IMR-90 (cell line): ENCODE data around the gene CFAP97D1. TPM values are rescaled to one million over a fixed set of nuclear protein-coding genes. Genes with fewer than 3 reads are reported as not detected.

Source experiments
- ATAC-seq: fragments of 200-7000 bp; cut with Tn5 transposase; 2 replicates; pipeline ENCODE4 v1.9.1; 2020; ENCODE audit warnings: low read depth, mild to moderate bottlenecking, moderate library complexity
- BruUV-seq: library from RNA; stranded (reverse); fragments of 400-500 nt; replicated peaks from 2 replicates; lab custom pipeline; 2021; lab: Mats Ljungman, UMichigan
- CTCF ChIA-PET: fragments of 300-600 bp; formaldehyde crosslinking; extraction: SDS; loops from one replicate; lab custom pipeline; 2021; ENCODE audit warnings: antibody characterized with exemption; lab: Yijun Ruan, JAX
- POLR2A ChIA-PET: fragments of 300-600 bp; sonication (Branson Sonifier 250); formaldehyde crosslinking; loops from one replicate; lab custom pipeline; 2022; ENCODE audit warnings: antibody characterized with exemption; ENCODE audit not compliant: unreplicated experiment; lab: Charles Lee
- DNase-seq: peaks from one replicate; pipeline ENCODE4 v3.0.0; 2013
- H2AFZ ChIP-seq: replicated peaks from 2 replicates; pipeline ENCODE3; 2013; ENCODE audit warnings: low read length, mild to moderate bottlenecking; ENCODE audit not compliant: poor library complexity
- H2AK5ac ChIP-seq: 2 replicates; pipeline ENCODE4 v1.6.1; 2013; ENCODE audit warnings: low read depth, low read length, inconsistent platforms
- H2AK9ac ChIP-seq: replicated peaks from 2 replicates; pipeline ENCODE3; 2013; ENCODE audit warnings: mild to moderate bottlenecking, low read depth, low read length, moderate library complexity; ENCODE audit not compliant: poor library complexity
- H2BK120ac ChIP-seq: 2 replicates; pipeline ENCODE4 v1.6.1; 2013; ENCODE audit warnings: low read depth, low read length, inconsistent platforms
- H2BK15ac ChIP-seq: 3 replicates; pipeline ENCODE4 v1.6.1; 2013; ENCODE audit warnings: low read depth, low read length, inconsistent platforms
- H2BK20ac ChIP-seq: 2 replicates; pipeline ENCODE4 v1.6.1; 2013; ENCODE audit warnings: low read depth, mild to moderate bottlenecking, inconsistent platforms, low read length, moderate library complexity
- H2BK5ac ChIP-seq: 2 replicates; pipeline ENCODE4 v1.6.1; 2013; ENCODE audit warnings: mild to moderate bottlenecking, low read depth, low read length, inconsistent platforms; ENCODE audit not compliant: poor library complexity, severe bottlenecking
- H3K14ac ChIP-seq: replicated peaks from 2 replicates; pipeline ENCODE4 v1.6.1; 2013; ENCODE audit warnings: low read depth, low read length, inconsistent platforms
- H3K18ac ChIP-seq: 2 replicates; pipeline ENCODE4 v1.6.1; 2013; ENCODE audit warnings: low read depth, low read length, control low read depth
- H3K23ac ChIP-seq: 2 replicates; pipeline ENCODE4 v1.6.1; 2013; ENCODE audit warnings: low read depth, low read length, inconsistent platforms
- H3K27ac ChIP-seq: 2 replicates; pipeline ENCODE4 v1.5.1; 2013; ENCODE audit warnings: mild to moderate bottlenecking, control low read depth, low read length; ENCODE audit not compliant: insufficient read depth
- H3K27me3 ChIP-seq: 2 replicates; pipeline ENCODE4 v1.6.1; 2013; ENCODE audit warnings: low read length; ENCODE audit not compliant: control insufficient read depth, insufficient read depth
- H3K36me3 ChIP-seq: 2 replicates; pipeline ENCODE4 v1.6.1; 2013; ENCODE audit warnings: low read length, mixed read lengths; ENCODE audit not compliant: control insufficient read depth, insufficient read depth
- H3K4ac ChIP-seq: 2 replicates; pipeline ENCODE4 v1.6.1; 2013; ENCODE audit warnings: low read depth, low read length, inconsistent platforms
- H3K4me1 ChIP-seq: 2 replicates; pipeline ENCODE4 v1.6.1; 2013; ENCODE audit warnings: low read length, mixed read lengths; ENCODE audit not compliant: control insufficient read depth, insufficient read depth
- H3K4me2 ChIP-seq: 2 replicates; pipeline ENCODE4 v1.6.1; 2013; ENCODE audit warnings: low read depth, mild to moderate bottlenecking, control low read depth, low read length, moderate library complexity
- H3K4me3 ChIP-seq: 2 replicates; pipeline ENCODE4 v1.5.1; 2013; ENCODE audit warnings: low read depth, mild to moderate bottlenecking, control low read depth, low read length, moderate library complexity; ENCODE audit not compliant: insufficient read depth
- H3K56ac ChIP-seq: 2 replicates; pipeline ENCODE4 v1.6.1; 2013; ENCODE audit warnings: low read length, inconsistent platforms; ENCODE audit not compliant: insufficient read depth; ENCODE audit errors: extremely low read depth
- H3K79me1 ChIP-seq, 2 experiments: 2 replicates each; pipeline ENCODE4 v1.6.1; 2013; ENCODE audit warnings: low read length in 2 of 2, inconsistent platforms in 1 of 2, low read depth in 1 of 2
- H3K9ac ChIP-seq: 2 replicates; pipeline ENCODE4 v1.6.1; 2013; ENCODE audit warnings: low read depth, low read length, control low read depth
- H3K9me1 ChIP-seq: 2 replicates; pipeline ENCODE4 v1.6.1; 2013; ENCODE audit warnings: low read length, inconsistent platforms; ENCODE audit not compliant: insufficient read depth
- H3K9me3 ChIP-seq: 2 replicates; pipeline ENCODE4 v1.6.1; 2013; ENCODE audit warnings: low read length; ENCODE audit not compliant: control insufficient read depth, insufficient read depth
- H4K20me1 ChIP-seq: 2 replicates; pipeline ENCODE4 v1.6.1; 2013; ENCODE audit warnings: low read length, inconsistent platforms; ENCODE audit not compliant: insufficient read depth
- H4K5ac ChIP-seq: 2 replicates; pipeline ENCODE4 v1.6.1; 2013; ENCODE audit warnings: mild to moderate bottlenecking, low read depth, low read length, control low read depth
- H4K8ac ChIP-seq, 2 experiments: 2 replicates each; pipeline ENCODE4 v1.6.1; 2013; ENCODE audit warnings: low read depth in 2 of 2, low read length in 2 of 2, control low read depth in 1 of 2, inconsistent platforms in 1 of 2
- H4K91ac ChIP-seq: 2 replicates; pipeline ENCODE4 v1.6.1; 2013; ENCODE audit warnings: low read depth, low read length, inconsistent platforms; ENCODE audit not compliant: insufficient read depth
- BHLHE40 ChIP-seq: fragments of 150-350 bp; IDR thresholded peaks from 2 replicates; pipeline ENCODE4 v1.6.1; 2016; ENCODE audit warnings: mild to moderate bottlenecking, low read depth, low read length
- CEBPB ChIP-seq: IDR thresholded peaks from 2 replicates; pipeline ENCODE4 v1.6.1; 2012; ENCODE audit warnings: low read depth, low read length, improper control_type of control experiment
- CHD1 ChIP-seq: IDR thresholded peaks from 2 replicates; pipeline ENCODE4 v1.6.1; 2012; ENCODE audit warnings: low read depth, low read length, improper control_type of control experiment
- MAFK ChIP-seq: IDR thresholded peaks from 2 replicates; pipeline ENCODE4 v1.6.1; 2012; ENCODE audit warnings: low read depth, low read length, improper control_type of control experiment
- MAZ ChIP-seq: IDR thresholded peaks from 2 replicates; pipeline ENCODE4 v1.6.1; 2012; ENCODE audit warnings: low read depth, mild to moderate bottlenecking, low read length, improper control_type of control experiment, moderate library complexity, borderline replicate concordance
- MXI1 ChIP-seq: IDR thresholded peaks from 2 replicates; pipeline ENCODE4 v1.6.1; 2012; ENCODE audit warnings: low read depth, mild to moderate bottlenecking, low read length, moderate library complexity, borderline replicate concordance
- NFE2L2 ChIP-seq: fragments of 150-350 bp; IDR thresholded peaks from 2 replicates; pipeline ENCODE4 v1.6.1; 2016; ENCODE audit warnings: low read depth, mild to moderate bottlenecking, low read length
- POLR2A ChIP-seq: IDR thresholded peaks from 2 replicates; pipeline ENCODE4 v1.6.1; 2012; ENCODE audit warnings: mild to moderate bottlenecking, low read depth, low read length
- RAD21 ChIP-seq: IDR thresholded peaks from 2 replicates; pipeline ENCODE4 v1.6.1; 2012; ENCODE audit warnings: low read length, improper control_type of control experiment
- RCOR1 ChIP-seq: IDR thresholded peaks from 2 replicates; pipeline ENCODE4 v1.6.1; 2012; ENCODE audit warnings: mild to moderate bottlenecking, low read length, improper control_type of control experiment; ENCODE audit not compliant: insufficient replicate concordance
- RFX5 ChIP-seq: IDR thresholded peaks from 2 replicates; pipeline ENCODE4 v1.8.0; 2012; ENCODE audit warnings: low read depth, mild to moderate bottlenecking, low read length, moderate library complexity
- SMC3 ChIP-seq: fragments of 150-350 bp; IDR thresholded peaks from 2 replicates; pipeline ENCODE4 v1.6.1; 2016; ENCODE audit warnings: low read depth, mild to moderate bottlenecking, antibody characterized with exemption, low read length, moderate library complexity
- USF2 ChIP-seq: fragments of 150-350 bp; IDR thresholded peaks from 2 replicates; pipeline ENCODE4 v1.6.1; 2017; ENCODE audit warnings: mild to moderate bottlenecking, antibody characterized with exemption, low read length, low read depth
- WGBS, 2 experiments: methylation state at CpG; one replicate each; pipeline versions ENCODE4 v1.1.5 to v1.1.7; 2013; ENCODE audit warnings: missing lambda C conversion rate in 2 of 2; ENCODE audit not compliant: insufficient read length in 1 of 2; ENCODE audit errors: extremely low coverage in 2 of 2; 5-methylcytosine and 5-hydroxymethylcytosine counted together
- dilution Hi-C: fragments of 300-500 bp; cut with HindIII; formaldehyde crosslinking; loops from one replicate; pipeline ENCODE4 v1.14.3; 2018; ENCODE audit warnings: low sequenced_read_pairs; ENCODE audit not compliant: unreplicated experiment
- in situ Hi-C: fragments of 300-500 bp; cut with MboI; formaldehyde crosslinking; loops from 3 replicates; pipeline ENCODE4 v1.14.3; 2019; ENCODE audit warnings: low sequenced_read_pairs, inconsistent platforms, mixed read lengths
- intact Hi-C: fragments of 100-400 bp; cut with micrococcal nuclease; formaldehyde crosslinking; loops from 2 replicates; pipeline ENCODE4 v1.10.0; 2022
- polyA plus RNA-seq, 3 experiments: library from polyadenylated mRNA; depleted of rRNA; stranded (reverse); fragments of >200 nt; gene quantifications; 2 replicates each; pipeline ENCODE4 v1.2.3, GENCODE V29; 2012; ENCODE audit warnings: low replicate concordance in 1 of 3
- total RNA-seq: library from RNA; depleted of rRNA; stranded (reverse); fragments of >200 nt; gene quantifications from 2 replicates; pipeline ENCODE4 v1.2.3, GENCODE V29; 2012
- TF ChIP-seq, protein P1 (sequence below): fragments of 150-350 bp; IDR thresholded peaks from 2 replicates; pipeline ENCODE4 v1.6.1; 2016; ENCODE audit warnings: low read depth, mild to moderate bottlenecking, low read length, moderate library complexity, borderline replicate concordance

Gene CFAP97D1
- total and polyA plus RNA-seq, 2 of the 4 experiments (the other 2 are of a cell fraction), result under 0.01 TPM; not detected in 1

GRCh38 chr17:43734376-43734775, 45.9 kb upstream of the CFAP97D1 start:
- peak overlapping the region; percentile 56 for H3K4ac ChIP-seq
- H2AK5ac ChIP-seq, result peak overlapping the region; percentile 76; the same call in 1 of the 2 replicates
- TF ChIP-seq MAFK (no peak), SMC3 (no peak), NFE2L2 (no peak), RAD21 (no peak), RFX5 (no peak), BHLHE40 (no peak), USF2 (no peak), MAZ (no peak), RCOR1 (no peak), CEBPB (no peak; the same call in 1 of the 2 replicates), CHD1 (no peak), POLR2A (no peak), MXI1 (no peak)
- TF ChIP-seq, protein P1, sequence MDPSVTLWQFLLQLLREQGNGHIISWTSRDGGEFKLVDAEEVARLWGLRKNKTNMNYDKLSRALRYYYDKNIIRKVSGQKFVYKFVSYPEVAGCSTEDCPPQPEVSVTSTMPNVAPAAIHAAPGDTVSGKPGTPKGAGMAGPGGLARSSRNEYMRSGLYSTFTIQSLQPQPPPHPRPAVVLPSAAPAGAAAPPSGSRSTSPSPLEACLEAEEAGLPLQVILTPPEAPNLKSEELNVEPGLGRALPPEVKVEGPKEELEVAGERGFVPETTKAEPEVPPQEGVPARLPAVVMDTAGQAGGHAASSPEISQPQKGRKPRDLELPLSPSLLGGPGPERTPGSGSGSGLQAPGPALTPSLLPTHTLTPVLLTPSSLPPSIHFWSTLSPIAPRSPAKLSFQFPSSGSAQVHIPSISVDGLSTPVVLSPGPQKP, result no peak
- no peaks in the 10 kb centered on the region for H3K36me3 ChIP-seq
- peak overlapping the region; percentile 25 for H2AFZ ChIP-seq
- 0 out of 2 replicates have a peak overlapping the region, but pooled peaks have one; percentile 13 for H3K23ac ChIP-seq
- 0 out of 2 replicates have a peak overlapping the region, but pooled peaks have one; percentile 61 for H3K18ac ChIP-seq
- peak overlapping the region; percentile 51; the same call in 1 of the 2 replicates for H4K5ac ChIP-seq
- peaks cover 15% of the 10 kb centered on the region for H3K4me1 ChIP-seq
- ATAC-seq (peak; percentile 59), DNase-seq (peak; percentile 69)
- H3K56ac ChIP-seq, result no peak overlapping the region
- no peak overlapping the region for H3K4me2 ChIP-seq
- H2BK120ac ChIP-seq, result peak overlapping the region; percentile 89
- H3K14ac ChIP-seq, result peak overlapping the region; percentile 83
- H3K79me1 ChIP-seq, result no peaks in the 10 kb centered on the region
- H3K9me3 ChIP-seq, result no peaks in the 10 kb centered on the region
- no peak overlapping the region for H2AK9ac ChIP-seq
- peak overlapping the region; percentile 56; the same call in 1 of the 2 replicates for H4K91ac ChIP-seq
- in situ Hi-C loops (no loop called here), dilution Hi-C loops (no loop called here), intact Hi-C loops (no loop called here)
- no peak overlapping the region for H3K27ac ChIP-seq
- peak overlapping the region; percentile 90; the same call in 1 of the 3 replicates for H2BK15ac ChIP-seq
- peak overlapping the region; percentile 1 for H2BK5ac ChIP-seq
- no peaks in the 10 kb centered on the region for H4K20me1 ChIP-seq
- ChIA-PET CTCF (interaction anchor here (0.8 to 1.0 kb wide), 2 partner anchors 10 to 26 kb away, joined by 3 read pairs; no protein-coding TSS in a partner anchor), POLR2A (no interaction called here)
- H3K27me3 ChIP-seq, result no peaks in the 10 kb centered on the region
- 62% methylated on average over 3 of the region's 5 CpGs; no CpG with 5 or more reads in 1 of the 2 experiments for WGBS, 2 experiments
- no peak overlapping the region for H3K4me3 ChIP-seq
- peak overlapping the region; percentile 21 to 32; a peak in 1 of 4 replicates for H4K8ac ChIP-seq
- H3K9me1 ChIP-seq, result peaks cover 7% of the 10 kb centered on the region; the same call in 1 of the 2 replicates
- no peak overlapping the region for H3K9ac ChIP-seq
- peak overlapping the region; percentile 62; the same call in 1 of the 2 replicates for H2BK20ac ChIP-seq
- BruUV-seq, result no TSS peak
